Measurements from ENCODE around the gene ARHGAP6.
"Not testable (repeated sequence)": the region's sequence is repeated elsewhere in the genome, so short reads cannot be mapped to it uniquely, and the experiment has no call there.

The ARHGAP6 gene

GRCh38 chrX:11239230-11239629 lies 426.5 kb downstream of the ARHGAP6 start:
- H3K27me3 Mint-ChIP-seq (ENCODE audit: low read depth, poor library complexity): no peaks in the 10 kb centered on the region
- TF ChIP-seq, protein P1, sequence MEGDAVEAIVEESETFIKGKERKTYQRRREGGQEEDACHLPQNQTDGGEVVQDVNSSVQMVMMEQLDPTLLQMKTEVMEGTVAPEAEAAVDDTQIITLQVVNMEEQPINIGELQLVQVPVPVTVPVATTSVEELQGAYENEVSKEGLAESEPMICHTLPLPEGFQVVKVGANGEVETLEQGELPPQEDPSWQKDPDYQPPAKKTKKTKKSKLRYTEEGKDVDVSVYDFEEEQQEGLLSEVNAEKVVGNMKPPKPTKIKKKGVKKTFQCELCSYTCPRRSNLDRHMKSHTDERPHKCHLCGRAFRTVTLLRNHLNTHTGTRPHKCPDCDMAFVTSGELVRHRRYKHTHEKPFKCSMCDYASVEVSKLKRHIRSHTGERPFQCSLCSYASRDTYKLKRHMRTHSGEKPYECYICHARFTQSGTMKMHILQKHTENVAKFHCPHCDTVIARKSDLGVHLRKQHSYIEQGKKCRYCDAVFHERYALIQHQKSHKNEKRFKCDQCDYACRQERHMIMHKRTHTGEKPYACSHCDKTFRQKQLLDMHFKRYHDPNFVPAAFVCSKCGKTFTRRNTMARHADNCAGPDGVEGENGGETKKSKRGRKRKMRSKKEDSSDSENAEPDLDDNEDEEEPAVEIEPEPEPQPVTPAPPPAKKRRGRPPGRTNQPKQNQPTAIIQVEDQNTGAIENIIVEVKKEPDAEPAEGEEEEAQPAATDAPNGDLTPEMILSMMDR (IDR thresholded peaks at IDR 0.05): no peak
- no peak overlapping the region for H3K27ac Mint-ChIP-seq
- H3K36me3 Mint-ChIP-seq (ENCODE audit: low read depth): no peaks in the 10 kb centered on the region
- no peaks in the 10 kb centered on the region for H3K4me1 Mint-ChIP-seq
- H3K9me3 Mint-ChIP-seq: peaks cover 23% of the 10 kb centered on the region
- no peak overlapping the region for H3K4me3 Mint-ChIP-seq
- DNase-seq: no peak

DNA sequence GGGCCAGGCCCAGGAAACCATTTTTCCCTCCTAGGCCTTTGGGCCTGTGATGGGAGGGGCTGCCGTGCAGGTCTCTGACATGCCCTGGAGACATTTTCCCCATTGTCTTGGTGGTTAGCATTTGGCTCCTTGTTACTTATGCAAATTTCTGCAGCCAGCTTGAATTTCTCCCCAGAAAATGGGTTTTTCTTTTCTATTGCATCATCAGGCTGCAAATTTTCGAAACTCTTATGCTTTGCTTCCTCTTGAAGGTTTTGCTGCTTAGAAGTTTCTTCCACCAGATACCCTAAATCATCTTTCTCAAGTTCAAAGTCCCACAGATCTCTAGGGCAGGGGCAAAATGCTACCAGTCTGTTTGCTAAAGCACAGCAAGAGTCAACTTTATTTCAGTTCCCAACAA lies 430.3 kb downstream of the ARHGAP6 start:
- not testable (repeated sequence) for H3K4me1 Mint-ChIP-seq; H3K27ac Mint-ChIP-seq; H3K36me3 Mint-ChIP-seq (ENCODE audit: low read depth); DNase-seq; H3K4me3 Mint-ChIP-seq; H3K27me3 Mint-ChIP-seq (ENCODE audit: low read depth, poor library complexity)
- peaks cover 29% of the 10 kb centered on the region for H3K9me3 Mint-ChIP-seq

GRCh38 chrX:11215191-11215921 lies 450.4 kb downstream of the ARHGAP6 start:
- TF ChIP-seq, protein P1 (IDR thresholded peaks at IDR 0.05): no peak
- Mint-ChIP-seq H3K9me3 (peaks cover 43% of the 10 kb centered on the region), H3K4me1 (no peaks in the 10 kb centered on the region), H3K27me3 (ENCODE audit: low read depth, poor library complexity) (no peaks in the 10 kb centered on the region), H3K36me3 (ENCODE audit: low read depth) (no peaks in the 10 kb centered on the region), H3K4me3 (no peak overlapping the region), H3K27ac (no peak overlapping the region)
- no peak for DNase-seq

- H3K4me3 Mint-ChIP-seq: no peak overlapping the region
- no peak overlapping the region for H3K27ac Mint-ChIP-seq
- H3K9me3 Mint-ChIP-seq: peaks cover 40% of the 10 kb centered on the region
- TF ChIP-seq, protein P1 (IDR thresholded peaks at IDR 0.05): no peak
- H3K27me3 Mint-ChIP-seq (ENCODE audit: low read depth, poor library complexity): no peaks in the 10 kb centered on the region
- H3K4me1 Mint-ChIP-seq: no peaks in the 10 kb centered on the region
- DNase-seq: no peak
- no peaks in the 10 kb centered on the region for H3K36me3 Mint-ChIP-seq (ENCODE audit: low read depth)
These were observed 451.2 kb downstream of the ARHGAP6 start for GRCh38 chrX:11214346-11215190.

- Mint-ChIP-seq H3K36me3 (ENCODE audit: low read depth) (no peaks in the 10 kb centered on the region), H3K27ac (no peak overlapping the region), H3K27me3 (ENCODE audit: low read depth, poor library complexity) (peaks cover 6% of the 10 kb centered on the region), H3K4me1 (no peaks in the 10 kb centered on the region), H3K4me3 (no peak overlapping the region), H3K9me3 (peaks cover 35% of the 10 kb centered on the region)
- no peak for DNase-seq
- TF ChIP-seq, protein P1 (IDR thresholded peaks at IDR 0.05): no peak
These were observed 453.0 kb downstream of the ARHGAP6 start for GRCh38 chrX:11212741-11213140.

- peaks cover 6% of the 10 kb centered on the region for H3K27me3 Mint-ChIP-seq (ENCODE audit: low read depth, poor library complexity)
- TF ChIP-seq, protein P1 (IDR thresholded peaks at IDR 0.05): no peak
- no peak for DNase-seq
- H3K4me1 Mint-ChIP-seq: no peaks in the 10 kb centered on the region
- H3K9me3 Mint-ChIP-seq: peaks cover 23% of the 10 kb centered on the region
- H3K4me3 Mint-ChIP-seq: no peak overlapping the region
- no peaks in the 10 kb centered on the region for H3K36me3 Mint-ChIP-seq (ENCODE audit: low read depth)
- no peak overlapping the region for H3K27ac Mint-ChIP-seq
These were observed 455.3 kb downstream of the ARHGAP6 start for GRCh38 chrX:11210415-11210801.
